Measurements from ENCODE around the gene SEC14L2.

Gene SEC14L2

GRCh38 chr22:30371321-30371720, 25.5 kb upstream of the SEC14L2 start:
- CTCF ChIA-PET: interaction anchor here (1.0 kb wide), 2 partner anchors 16 to 23 kb away, joined by 3 to 4 read pairs; partner anchors contain the start of gene RNF215
- TF ChIP-seq, protein P1, sequence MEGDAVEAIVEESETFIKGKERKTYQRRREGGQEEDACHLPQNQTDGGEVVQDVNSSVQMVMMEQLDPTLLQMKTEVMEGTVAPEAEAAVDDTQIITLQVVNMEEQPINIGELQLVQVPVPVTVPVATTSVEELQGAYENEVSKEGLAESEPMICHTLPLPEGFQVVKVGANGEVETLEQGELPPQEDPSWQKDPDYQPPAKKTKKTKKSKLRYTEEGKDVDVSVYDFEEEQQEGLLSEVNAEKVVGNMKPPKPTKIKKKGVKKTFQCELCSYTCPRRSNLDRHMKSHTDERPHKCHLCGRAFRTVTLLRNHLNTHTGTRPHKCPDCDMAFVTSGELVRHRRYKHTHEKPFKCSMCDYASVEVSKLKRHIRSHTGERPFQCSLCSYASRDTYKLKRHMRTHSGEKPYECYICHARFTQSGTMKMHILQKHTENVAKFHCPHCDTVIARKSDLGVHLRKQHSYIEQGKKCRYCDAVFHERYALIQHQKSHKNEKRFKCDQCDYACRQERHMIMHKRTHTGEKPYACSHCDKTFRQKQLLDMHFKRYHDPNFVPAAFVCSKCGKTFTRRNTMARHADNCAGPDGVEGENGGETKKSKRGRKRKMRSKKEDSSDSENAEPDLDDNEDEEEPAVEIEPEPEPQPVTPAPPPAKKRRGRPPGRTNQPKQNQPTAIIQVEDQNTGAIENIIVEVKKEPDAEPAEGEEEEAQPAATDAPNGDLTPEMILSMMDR (IDR thresholded peaks at IDR 0.05; ENCODE audit: insufficient read depth, low read length, missing control alignments): no peak
- no peak for DNase-seq (ENCODE audit: low read depth, low spot score)
- H3K4me3 ChIP-seq (ENCODE audit: low read depth, low read length): no peak overlapping the region
- POLR2A ChIA-PET: no interaction called here

- CTCF ChIA-PET: interaction anchor here (1.0 to 1.4 kb wide), 2 partner anchors 22 to 86 kb away, joined by 3 to 4 read pairs; no protein-coding TSS in a partner anchor
- no peak overlapping the region for H3K4me3 ChIP-seq (ENCODE audit: low read depth, low read length)
- TF ChIP-seq, protein P1 (IDR thresholded peaks at IDR 0.05; ENCODE audit: insufficient read depth, low read length, missing control alignments): no peak
- POLR2A ChIA-PET: no interaction called here
- no peak for DNase-seq (ENCODE audit: low read depth, low spot score)
These were observed 24.8 kb upstream of the SEC14L2 start for GRCh38 chr22:30371981-30372380.

DNA sequence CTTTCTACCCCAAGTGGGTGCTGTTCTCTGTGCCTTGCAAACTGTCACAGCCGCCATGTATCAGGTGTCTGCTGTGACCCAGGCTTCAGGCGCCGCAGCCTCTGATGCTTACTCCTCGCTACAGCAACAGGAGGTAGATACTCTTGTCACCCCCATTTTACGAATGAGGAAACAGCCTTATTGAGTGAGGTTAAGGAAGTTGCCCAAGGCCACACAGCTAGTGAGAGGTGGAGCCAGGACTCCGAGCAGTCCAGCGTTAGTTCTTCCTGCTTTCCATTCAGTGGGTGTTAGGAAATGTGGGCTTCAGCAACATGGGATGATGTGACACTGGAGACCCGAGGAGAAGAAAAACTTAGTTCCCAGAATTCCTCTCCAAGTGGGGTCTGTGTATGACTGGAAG, 23.9 kb upstream of the SEC14L2 start:
- ChIA-PET CTCF (interaction anchor here (1.1 to 1.5 kb wide), 4 partner anchors 12 to 87 kb away, joined by 3 to 6 read pairs (median 4); no protein-coding TSS in a partner anchor), POLR2A (no interaction called here)
- TF ChIP-seq, protein P1 (IDR thresholded peaks at IDR 0.05; ENCODE audit: insufficient read depth, low read length, missing control alignments): no peak
- H3K4me3 ChIP-seq (ENCODE audit: low read depth, low read length): no peak overlapping the region
- DNase-seq (ENCODE audit: low read depth, low spot score): no peak

DNA sequence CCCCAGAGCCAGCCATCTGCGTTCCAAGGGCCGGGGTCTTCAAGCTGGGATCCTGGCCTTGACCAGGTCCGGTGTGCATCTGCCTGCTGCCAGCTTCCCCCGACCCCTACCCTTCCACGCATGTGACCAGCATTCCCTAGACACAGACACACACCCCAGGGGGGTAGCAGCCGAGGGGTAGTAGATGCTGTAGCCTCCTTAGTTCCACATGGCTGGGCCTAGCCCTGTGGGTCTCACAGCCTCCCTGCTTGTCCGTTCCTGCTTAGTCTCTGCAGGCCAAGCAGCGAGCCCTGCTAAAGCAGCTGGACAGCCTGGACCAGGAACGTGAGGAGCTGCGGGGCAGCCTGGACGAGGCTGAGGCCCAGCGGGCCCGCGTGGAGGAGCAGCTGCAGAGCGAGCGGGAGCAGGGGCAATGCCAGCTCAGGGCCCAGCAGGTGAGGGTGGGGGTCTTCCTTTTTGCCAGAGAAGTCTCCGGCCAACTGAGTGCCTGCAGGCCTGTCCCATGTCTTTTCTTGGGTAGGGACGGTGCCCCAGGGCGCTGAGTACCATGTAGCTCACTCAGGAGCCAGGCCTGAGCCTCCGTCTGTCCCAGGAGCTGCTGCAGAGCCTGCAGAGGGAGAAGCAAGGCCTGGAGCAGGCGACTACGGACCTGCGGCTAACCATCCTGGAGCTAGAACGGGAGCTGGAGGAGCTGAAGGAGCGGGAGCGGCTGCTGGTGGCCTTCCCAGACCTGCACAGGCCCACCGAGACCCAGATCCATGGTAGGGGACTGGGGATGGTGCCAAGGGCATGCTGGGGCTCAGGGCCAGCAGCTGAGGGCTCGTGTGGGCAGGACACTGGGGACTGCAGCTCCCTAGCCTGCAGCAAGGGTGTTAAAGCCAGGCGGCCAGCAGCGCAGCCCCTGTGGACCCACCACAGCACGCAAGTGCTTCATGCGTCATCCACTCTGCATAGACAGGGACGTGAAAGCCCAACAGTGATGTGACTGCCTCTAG, 23.2 kb upstream of the SEC14L2 start:
- no peak overlapping the region for H3K4me3 ChIP-seq (ENCODE audit: low read depth, low read length)
- CTCF ChIA-PET: interaction anchor here (1.0 to 2.7 kb wide), 6 partner anchors 11 to 110 kb away, joined by 3 to 11 read pairs (median 4); no protein-coding TSS in a partner anchor
- POLR2A ChIA-PET: interaction anchor here (1.4 kb wide), 1 partner anchor 9 kb away, joined by 5 read pairs; no protein-coding TSS in a partner anchor
- TF ChIP-seq, protein P1 (IDR thresholded peaks at IDR 0.05; ENCODE audit: insufficient read depth, low read length, missing control alignments): no peak
- no peak for DNase-seq (ENCODE audit: low read depth, low spot score)

DNA sequence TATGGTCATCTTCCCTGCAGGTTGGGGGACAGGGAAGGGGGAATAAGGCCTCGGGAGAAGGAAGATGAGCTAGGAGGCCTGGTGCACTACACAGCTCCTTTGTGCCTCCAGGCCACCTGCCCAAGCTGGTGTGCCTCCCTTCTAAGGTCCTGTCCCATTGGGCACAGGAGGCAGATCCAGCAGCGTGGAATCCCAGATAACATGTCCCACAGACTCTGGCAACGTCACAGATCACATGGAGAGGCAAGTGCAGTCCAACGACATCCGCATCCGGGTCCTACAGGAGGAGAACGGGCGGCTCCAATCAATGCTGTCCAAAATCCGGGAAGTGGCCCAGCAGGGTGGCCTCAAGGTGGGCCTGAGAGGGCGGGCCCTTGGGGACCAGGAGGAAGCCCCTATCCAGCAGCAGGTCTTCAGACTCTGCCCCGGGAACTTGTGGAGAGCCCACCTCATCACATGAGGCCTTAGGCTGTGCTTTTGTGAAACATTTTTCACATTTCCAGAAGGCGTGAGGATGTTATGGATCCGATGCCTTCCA, 21.4 kb upstream of the SEC14L2 start:
- POLR2A ChIA-PET: interaction anchor here (1.3 to 1.4 kb wide), 2 partner anchors 8 to 112 kb away, joined by 3 to 5 read pairs; no protein-coding TSS in a partner anchor
- CTCF ChIA-PET: interaction anchor here (1.1 to 2.7 kb wide), 3 partner anchors 12 to 110 kb away, joined by 3 to 11 read pairs (median 4); no protein-coding TSS in a partner anchor

More for the DNA sequence above, 21.4 kb upstream of the SEC14L2 start:
- no peak overlapping the region for H3K4me3 ChIP-seq (ENCODE audit: low read depth, low read length)
- no peak for DNase-seq (ENCODE audit: low read depth, low spot score)
- TF ChIP-seq, protein P1 (IDR thresholded peaks at IDR 0.05; ENCODE audit: insufficient read depth, low read length, missing control alignments): no peak

Data from AG04449 (cell line).